HEK293 (cell line): ENCODE results near the gene TPCN2.

Source experiments
- CTCF ChIA-PET: fragments of 350-600 bp; formaldehyde crosslinking; extraction: SDS; loops from one replicate; lab custom pipeline; 2021; ENCODE audit warnings: antibody characterized with exemption; lab: Yijun Ruan, JAX
- POLR2A ChIA-PET: fragments of 300-600 bp; formaldehyde crosslinking; extraction: SDS; loops from one replicate; lab custom pipeline; 2020; ENCODE audit warnings: antibody characterized with exemption, inconsistent platforms; lab: Yijun Ruan, JAX
- H3K27ac ChIP-seq: fragments of 200-500 bp; sonication (Bioruptor generic); 2 replicates; pipeline ENCODE4 v1.5.1; 2014; ENCODE audit warnings: low read depth, low read length, control low read depth, inconsistent platforms; ENCODE audit errors: extremely low read depth
- H3K36me3 ChIP-seq, 2 experiments: fragments of 200-500 bp in 1 of 2; sonication (Bioruptor generic) in 1 of 2; 1 replicate in 1 of 2; 2 replicates in 1 of 2; pipeline ENCODE4 v1.5.1; 2014 to 2017; ENCODE audit warnings: inconsistent platforms in 2 of 2, low read length in 2 of 2; ENCODE audit not compliant: control insufficient read depth in 2 of 2, insufficient read depth in 1 of 2
- H3K4me1 ChIP-seq: fragments of 200-500 bp; sonication (Bioruptor generic); 2 replicates; pipeline ENCODE4 v1.5.1; 2014; ENCODE audit warnings: mild to moderate bottlenecking, low read length, inconsistent platforms; ENCODE audit not compliant: control insufficient read depth, insufficient read depth
- H3K4me3 ChIP-seq: 2 replicates; pipeline ENCODE4 v1.5.1; 2011; ENCODE audit warnings: low read depth, mild to moderate bottlenecking, control low read depth, low read length, moderate library complexity
- H3K9me3 ChIP-seq: fragments of 200-500 bp; sonication (Bioruptor generic); 2 replicates; pipeline ENCODE4 v1.5.1; 2014; ENCODE audit warnings: low read depth, low read length, inconsistent platforms; ENCODE audit not compliant: control insufficient read depth, insufficient read depth
- BCL11A ChIP-seq: fragments of 450-650 bp; formaldehyde crosslinking; IDR thresholded peaks from 2 replicates; pipeline ENCODE4 v1.5.1; 2016; ENCODE audit warnings: low read depth, missing biosample characterization, missing genetic modification characterization
- ELK4 ChIP-seq: IDR thresholded peaks from 2 replicates; pipeline ENCODE4 v1.6.1; 2011; ENCODE audit warnings: mild to moderate bottlenecking, low read depth, low read length, borderline replicate concordance
- WT1 ChIP-seq: fragments of 450-650 bp; formaldehyde crosslinking; IDR thresholded peaks from 2 replicates; pipeline ENCODE4 v1.5.1; 2016; ENCODE audit warnings: missing biosample characterization, missing genetic modification characterization
- ZBTB6 ChIP-seq: fragments of 450-650 bp; formaldehyde crosslinking; IDR thresholded peaks from 2 replicates; pipeline ENCODE4 v1.5.1; 2017; ENCODE audit warnings: missing biosample characterization, missing genetic modification characterization
- ZFHX2 ChIP-seq: fragments of 450-650 bp; formaldehyde crosslinking; conservative IDR thresholded peaks from 2 replicates; pipeline ENCODE4 v1.5.1; 2016; ENCODE audit warnings: missing biosample characterization, missing genetic modification characterization
- ZFP41 ChIP-seq: fragments of 450-650 bp; formaldehyde crosslinking; IDR thresholded peaks from 2 replicates; pipeline ENCODE4 v1.5.1; 2016; ENCODE audit warnings: missing biosample characterization, missing genetic modification characterization, borderline replicate concordance
- ZFP69B ChIP-seq: fragments of 450-650 bp; formaldehyde crosslinking; IDR thresholded peaks from 2 replicates; pipeline ENCODE4 v1.5.1; 2016; ENCODE audit warnings: missing biosample characterization, missing genetic modification characterization
- ZNF140 ChIP-seq: fragments of 450-650 bp; formaldehyde crosslinking; IDR thresholded peaks from 2 replicates; pipeline ENCODE4 v1.5.1; 2016; ENCODE audit warnings: missing biosample characterization, missing genetic modification characterization
- ZNF18 ChIP-seq: fragments of 450-650 bp; formaldehyde crosslinking; IDR thresholded peaks from 2 replicates; pipeline ENCODE4 v1.5.1; 2016; ENCODE audit warnings: missing biosample characterization, missing genetic modification characterization
- ZNF214 ChIP-seq: fragments of 450-650 bp; formaldehyde crosslinking; IDR thresholded peaks from 2 replicates; pipeline ENCODE4 v1.5.1; 2017; ENCODE audit warnings: missing biosample characterization, mild to moderate bottlenecking, missing genetic modification characterization, borderline replicate concordance
- ZNF366 ChIP-seq: fragments of 450-650 bp; formaldehyde crosslinking; conservative IDR thresholded peaks from 2 replicates; pipeline ENCODE4 v1.5.1; 2016; ENCODE audit warnings: missing biosample characterization, missing genetic modification characterization
- ZNF404 ChIP-seq: fragments of 450-650 bp; formaldehyde crosslinking; IDR thresholded peaks from 2 replicates; pipeline ENCODE4 v1.5.1; 2017; ENCODE audit warnings: missing biosample characterization, missing genetic modification characterization
- ZNF510 ChIP-seq: fragments of 450-650 bp; formaldehyde crosslinking; IDR thresholded peaks from 2 replicates; pipeline ENCODE4 v1.5.1; 2018; ENCODE audit warnings: mild to moderate bottlenecking, missing genetic modification characterization, missing biosample characterization; ENCODE audit not compliant: insufficient replicate concordance
- ZNF521 ChIP-seq: fragments of 450-650 bp; formaldehyde crosslinking; IDR thresholded peaks from 2 replicates; pipeline ENCODE4 v1.5.1; 2017; ENCODE audit warnings: missing biosample characterization, mild to moderate bottlenecking, missing genetic modification characterization
- ZNF610 ChIP-seq: fragments of 450-650 bp; formaldehyde crosslinking; IDR thresholded peaks from 2 replicates; pipeline ENCODE4 v1.5.1; 2016; ENCODE audit warnings: missing biosample characterization, missing genetic modification characterization, borderline replicate concordance
- ZNF777 ChIP-seq: fragments of 450-650 bp; formaldehyde crosslinking; IDR thresholded peaks from 2 replicates; pipeline ENCODE4 v1.5.1; 2017; ENCODE audit warnings: missing biosample characterization, missing genetic modification characterization, borderline replicate concordance
- ZNF792 ChIP-seq: fragments of 450-650 bp; formaldehyde crosslinking; IDR thresholded peaks from 2 replicates; pipeline ENCODE4 v1.5.1; 2016; ENCODE audit warnings: missing biosample characterization, missing genetic modification characterization
- ZSCAN23 ChIP-seq: fragments of 450-650 bp; formaldehyde crosslinking; IDR thresholded peaks from 2 replicates; pipeline ENCODE4 v1.5.1; 2016; ENCODE audit warnings: missing biosample characterization, missing genetic modification characterization

TPCN2 gene

GRCh38 chr11:69126286-69126685 lies 77.6 kb downstream of the TPCN2 start:
- no peaks in the 10 kb centered on the region for H3K36me3 ChIP-seq
- ChIA-PET POLR2A (no interaction called here), CTCF (interaction anchor here (0.7 to 1.3 kb wide), 2 partner anchors 167 to 172 kb away, joined by 3 to 5 read pairs; no protein-coding TSS in a partner anchor)
- no peaks in the 10 kb centered on the region for H3K4me1 ChIP-seq
- no peaks in the 10 kb centered on the region for H3K9me3 ChIP-seq
- H3K27ac ChIP-seq: no peak overlapping the region
- no peak overlapping the region for H3K4me3 ChIP-seq
- TF ChIP-seq WT1 (no peak), ZNF18 (tag by site-specific recombination) (no peak), ELK4 (no peak), ZNF366 (tag by site-specific recombination) (no peak), ZFHX2 (tag by site-specific recombination) (no peak), ZNF521 (tag by site-specific recombination) (no peak), ZNF404 (tag by site-specific recombination) (no peak), ZSCAN23 (tag by site-specific recombination) (no peak), BCL11A (tag by site-specific recombination) (no peak), ZNF214 (no peak), ZNF792 (no peak), ZNF140 (tag by site-specific recombination) (no peak), ZNF777 (no peak)

- no peaks in the 10 kb centered on the region for H3K36me3 ChIP-seq
- no peaks in the 10 kb centered on the region for H3K9me3 ChIP-seq
- no peak overlapping the region for H3K27ac ChIP-seq
- TF ChIP-seq ZBTB6 (tag by site-specific recombination): no peak
- no peak for TF ChIP-seq ZFP69B (tag by site-specific recombination)
- H3K4me1 ChIP-seq: no peaks in the 10 kb centered on the region
- ChIA-PET CTCF (no interaction called here), POLR2A (interaction anchor here (0.6 kb wide), 1 partner anchor 91 kb away, joined by 3 read pairs; no protein-coding TSS in a partner anchor)
- H3K4me3 ChIP-seq: no peak overlapping the region
These were observed 78.5 kb downstream of the TPCN2 start for GRCh38 chr11:69127081-69127850.

- H3K36me3 ChIP-seq: no peaks in the 10 kb centered on the region
- H3K9me3 ChIP-seq: no peaks in the 10 kb centered on the region
- ChIA-PET POLR2A (no interaction called here), CTCF (no interaction called here)
- no peak overlapping the region for H3K4me3 ChIP-seq
- H3K4me1 ChIP-seq: no peaks in the 10 kb centered on the region
- no peak for TF ChIP-seq ZNF610
- no peak for TF ChIP-seq ZNF510 (tag by site-specific recombination)
- no peak for TF ChIP-seq ZFP41 (tag by site-specific recombination)
- no peak overlapping the region for H3K27ac ChIP-seq
These were observed 79.2 kb downstream of the TPCN2 start for GRCh38 chr11:69127884-69128283.
